ENCODE results near the gene MXD4. TPM values are rescaled to one million over a fixed set of nuclear protein-coding genes. Genes with fewer than 3 reads are reported as not detected.

Gene MXD4
- total RNA-seq, 6 donors from 2014 or later: 50.1 to 135 (median 76.4) TPM

GRCh38 chr4:2258091-2259035, 3.5 kb downstream of the MXD4 start:
- ATAC-seq (ENCODE audit: low FRiP score in 2 of 2): no peak

GRCh38 chr4:2257361-2258081, 4.4 kb downstream of the MXD4 start:
- no peaks in the 10 kb centered on the region for H3K27me3 ChIP-seq
- H3K9me3 ChIP-seq: no peaks in the 10 kb centered on the region
- no peak for ATAC-seq (ENCODE audit: low FRiP score in 2 of 2)
- peak overlapping the region; percentile 92 to 98 (median 95) for H3K27ac ChIP-seq
- H3K4me1 ChIP-seq: peaks cover 76 to 86% (median 79%) of the 10 kb centered on the region in 4 donors
- peaks cover 0 to 48% (median 37%) of the 10 kb centered on the region in 4 donors for H3K36me3 ChIP-seq
- TF ChIP-seq CTCF (IDR thresholded peaks at IDR 0.05): no peak
- no peak for TF ChIP-seq EP300 (IDR thresholded peaks at IDR 0.05)
- no peak for TF ChIP-seq POLR2A (IDR thresholded peaks at IDR 0.05)
- no peak for TF ChIP-seq POLR2AphosphoS5 (IDR thresholded peaks at IDR 0.05)
- DNase-seq: peak; percentile 20 to 76
- peak overlapping the region in 1 of 4 donors; percentile 79 for H3K4me3 ChIP-seq
- WGBS, 2 donors: 66 to 78% methylated on average over 10 to 14 of the region's 14 CpGs

More at GRCh38 chr4:2258091-2259035, 3.5 kb downstream of the MXD4 start:
- Histone ChIP-seq H3K4me1 (peaks cover 77 to 86% (median 84%) of the 10 kb centered on the region in 4 donors), H3K36me3 (peaks cover 0 to 39% (median 30%) of the 10 kb centered on the region in 4 donors), H3K9me3 (no peaks in the 10 kb centered on the region), H3K4me3 (peak overlapping the region in 1 of 4 donors; percentile 79), H3K27ac (peak overlapping the region; percentile 92 to 98 (median 95)), H3K27me3 (no peaks in the 10 kb centered on the region)
- WGBS, 2 donors: 75 to 89% methylated on average over 2 to 10 of the region's 18 CpGs
- TF ChIP-seq POLR2AphosphoS5 (IDR thresholded peaks at IDR 0.05) (no peak), POLR2A (IDR thresholded peaks at IDR 0.05) (no peak), CTCF (IDR thresholded peaks at IDR 0.05) (no peak), EP300 (IDR thresholded peaks at IDR 0.05) (no peak)
- peak; percentile 18 to 64 for DNase-seq

GRCh38 chr4:2256781-2257191, 5.1 kb downstream of the MXD4 start:
- H3K4me1 ChIP-seq: peaks cover 76 to 90% (median 79%) of the 10 kb centered on the region in 4 donors
- 44 to 70% methylated on average over 5 to 11 of the region's 12 CpGs for WGBS, 2 donors
- ATAC-seq (ENCODE audit: low FRiP score in 2 of 2): peak in 1 of 2 donors; percentile 24

More at GRCh38 chr4:2256781-2257191, 5.1 kb downstream of the MXD4 start:
- DNase-seq: peak; percentile 60 to 82
- peak overlapping the region in 2 of 4 donors; percentile 21 to 28 for H3K4me3 ChIP-seq
- peaks cover 0 to 55% (median 45%) of the 10 kb centered on the region in 4 donors for H3K36me3 ChIP-seq
- TF ChIP-seq EP300 (IDR thresholded peaks at IDR 0.05) (peak in 3 of 4 donors; percentile 84 to 99 (median 98)), POLR2A (IDR thresholded peaks at IDR 0.05) (no peak), POLR2AphosphoS5 (IDR thresholded peaks at IDR 0.05) (peak; percentile 91 to 94), CTCF (IDR thresholded peaks at IDR 0.05) (peak in 1 of 6 experiments; percentile 27)
- H3K9me3 ChIP-seq: no peaks in the 10 kb centered on the region
- peak overlapping the region; percentile 92 to 98 (median 95) for H3K27ac ChIP-seq
- no peaks in the 10 kb centered on the region for H3K27me3 ChIP-seq

Data from upper lobe of left lung (tissue), 6 donors.